Activated CD8-positive, alpha-beta T cell treated with anti-CD3 and anti-CD28 coated beads for 36 hours (primary cell): Measurements from ENCODE around the gene ZNF827. TPM values are rescaled to one million over a fixed set of nuclear protein-coding genes. Genes with fewer than 3 reads are reported as not detected.

ENCODE experiments used
- ATAC-seq: fragments of 200-7000 bp; cut with Tn5 transposase; one replicate; pipeline ENCODE4 v1.10.0; 2021; ENCODE audit warnings: mild to moderate bottlenecking, moderate library complexity
- CTCF ChIA-PET: fragments of 350-600 bp; sonication (Branson Sonifier 250); formaldehyde crosslinking; loops from one replicate; lab custom pipeline; 2021; ENCODE audit warnings: antibody characterized with exemption; lab: Charles Lee
- POLR2A ChIA-PET: fragments of 350-600 bp; sonication (Branson Sonifier 250); formaldehyde crosslinking; loops from one replicate; lab custom pipeline; 2021; ENCODE audit warnings: antibody characterized with exemption; lab: Charles Lee
- DNase-seq: peaks from one replicate; pipeline ENCODE4 v3.0.0-alpha.2; 2020
- H3K27ac Mint-ChIP-seq: one replicate; pipeline ENCODE4 v1.8.0; 2021; ENCODE audit warnings: mild to moderate bottlenecking, mixed read lengths
- H3K27me3 Mint-ChIP-seq: one replicate; pipeline ENCODE4 v1.8.0; 2021; ENCODE audit warnings: mixed read lengths
- H3K36me3 Mint-ChIP-seq: one replicate; pipeline ENCODE4 v1.8.0; 2021; ENCODE audit warnings: low read depth, mixed read lengths
- H3K4me1 Mint-ChIP-seq: one replicate; pipeline ENCODE4 v1.8.0; 2021; ENCODE audit warnings: low read depth, mixed read lengths
- H3K4me3 Mint-ChIP-seq: one replicate; pipeline ENCODE4 v1.8.0; 2021; ENCODE audit warnings: mild to moderate bottlenecking, moderate library complexity, mixed read lengths
- H3K9me3 Mint-ChIP-seq: one replicate; pipeline ENCODE4 v1.8.0; 2021; ENCODE audit warnings: mixed read lengths
- CTCF ChIP-seq: fragments of 200-600 bp; IDR thresholded peaks from one replicate; pipeline ENCODE4 v1.8.0; 2022; ENCODE audit warnings: antibody characterized with exemption, mild to moderate bottlenecking
- intact Hi-C: fragments of 100-400 bp; cut with micrococcal nuclease; formaldehyde crosslinking; loops from one replicate; pipeline ENCODE4 v1.10.0; 2022
- total RNA-seq, 2 experiments: library from RNA; stranded (reverse); gene quantifications; one replicate each; pipeline ENCODE4 v1.2.3, GENCODE V29; 2021

Gene ZNF827
- total RNA-seq, 2 experiments from 2014 or later, result 28.4 to 31.1 TPM

GRCh38 chr4:145804116-145804515 lies 134.5 kb downstream of the ZNF827 start:
- ATAC-seq, result no peak
- H3K27ac Mint-ChIP-seq, result no peak overlapping the region
- H3K4me3 Mint-ChIP-seq, result no peak overlapping the region
- peaks cover 63% of the 10 kb centered on the region for H3K36me3 Mint-ChIP-seq
- H3K9me3 Mint-ChIP-seq, result no peaks in the 10 kb centered on the region
- no peaks in the 10 kb centered on the region for H3K27me3 Mint-ChIP-seq
- intact Hi-C loops, result loop anchor here (10.0 kb wide), 1 partner anchor 131 kb away; the partner anchor contains the start of gene ZNF827
- H3K4me1 Mint-ChIP-seq, result peaks cover 58% of the 10 kb centered on the region
- ChIA-PET CTCF (no interaction called here), POLR2A (interaction anchor here (0.5 kb wide), 1 partner anchor 22 kb away, joined by 4 read pairs; no protein-coding TSS in a partner anchor)
- no peak for TF ChIP-seq CTCF
- DNase-seq, result no peak

GRCh38 chr4:145799223-145799622 lies 139.4 kb downstream of the ZNF827 start:
- ChIA-PET CTCF (no interaction called here), POLR2A (interaction anchor here (0.5 kb wide), 1 partner anchor 8 kb away, joined by 3 read pairs; no protein-coding TSS in a partner anchor)

GRCh38 chr4:145797278-145797677 lies 141.3 kb downstream of the ZNF827 start:
- no peak for TF ChIP-seq CTCF

More at GRCh38 chr4:145799223-145799622, 139.4 kb downstream of the ZNF827 start:
- intact Hi-C loops, result no loop called here
- DNase-seq (no peak), ATAC-seq (no peak)
- Mint-ChIP-seq H3K27me3 (no peaks in the 10 kb centered on the region), H3K9me3 (no peaks in the 10 kb centered on the region), H3K4me3 (no peak overlapping the region), H3K36me3 (peaks cover 44% of the 10 kb centered on the region), H3K4me1 (peaks cover 25% of the 10 kb centered on the region), H3K27ac (no peak overlapping the region)
- TF ChIP-seq CTCF, result no peak

GRCh38 chr4:145796346-145796745 lies 142.3 kb downstream of the ZNF827 start:
- Mint-ChIP-seq H3K27ac (no peak overlapping the region), H3K9me3 (no peaks in the 10 kb centered on the region), H3K4me1 (peaks cover 14% of the 10 kb centered on the region), H3K36me3 (peaks cover 42% of the 10 kb centered on the region), H3K27me3 (no peaks in the 10 kb centered on the region), H3K4me3 (no peak overlapping the region)
- CTCF ChIA-PET, result no interaction called here
- DNase-seq (no peak), ATAC-seq (no peak)
- intact Hi-C loops, result no loop called here
- TF ChIP-seq CTCF, result no peak
- POLR2A ChIA-PET, result no interaction called here

More at GRCh38 chr4:145797278-145797677, 141.3 kb downstream of the ZNF827 start:
- no peaks in the 10 kb centered on the region for H3K9me3 Mint-ChIP-seq
- peaks cover 43% of the 10 kb centered on the region for H3K36me3 Mint-ChIP-seq
- DNase-seq, result no peak
- H3K27ac Mint-ChIP-seq, result no peak overlapping the region
- intact Hi-C loops, result no loop called here
- CTCF ChIA-PET, result interaction anchor here (0.7 kb wide), 1 partner anchor 8 kb away, joined by 3 read pairs; no protein-coding TSS in a partner anchor
- H3K27me3 Mint-ChIP-seq, result no peaks in the 10 kb centered on the region
- POLR2A ChIA-PET, result no interaction called here
- no peak overlapping the region for H3K4me3 Mint-ChIP-seq
- ATAC-seq, result no peak
- peaks cover 15% of the 10 kb centered on the region for H3K4me1 Mint-ChIP-seq

- Mint-ChIP-seq H3K4me1 (peaks cover 14% of the 10 kb centered on the region), H3K9me3 (no peaks in the 10 kb centered on the region), H3K27ac (no peak overlapping the region), H3K27me3 (no peaks in the 10 kb centered on the region), H3K36me3 (peaks cover 41% of the 10 kb centered on the region), H3K4me3 (no peak overlapping the region)
- intact Hi-C loops, result no loop called here
- ChIA-PET CTCF (no interaction called here), POLR2A (no interaction called here)
- no peak for TF ChIP-seq CTCF
- ATAC-seq, result no peak
- no peak for DNase-seq
Observed at GRCh38 chr4:145795521-145795920, 143.1 kb downstream of the ZNF827 start.
